H1 (cell line): Measurements from ENCODE around the gene TUBB1. TPM values are rescaled to one million over a fixed set of nuclear protein-coding genes. Genes with fewer than 3 reads are reported as not detected.

Experiments used
- CEBPB ChIP-seq: IDR thresholded peaks from 2 replicates; pipeline ENCODE4 v1.6.1; 2012; ENCODE audit warnings: low read depth, low read length
- E2F6 ChIP-seq: IDR thresholded peaks from 2 replicates; pipeline ENCODE4 v1.6.1; 2012; ENCODE audit warnings: inconsistent platforms
- FOSL1 ChIP-seq: IDR thresholded peaks from 2 replicates; pipeline ENCODE4 v1.6.1; 2011; ENCODE audit warnings: mild to moderate bottlenecking, low read depth, low read length, moderate library complexity; ENCODE audit not compliant: insufficient read depth
- NANOG ChIP-seq: IDR thresholded peaks from 2 replicates; pipeline ENCODE4 v1.6.1; 2011; ENCODE audit warnings: low read length, low read depth, mild to moderate bottlenecking, inconsistent platforms; ENCODE audit not compliant: insufficient read depth, poor library complexity, severe bottlenecking
- POLR2A ChIP-seq, 2 experiments: IDR thresholded peaks; 1 replicate in 1 of 2; 2 replicates in 1 of 2; pipeline ENCODE4 v1.6.1; 2011; ENCODE audit warnings: low read depth in 2 of 2, low read length in 2 of 2, mild to moderate bottlenecking in 2 of 2; ENCODE audit errors: control extremely low read depth in 1 of 2
- SP1 ChIP-seq: IDR thresholded peaks from 2 replicates; pipeline ENCODE4 v1.6.1; 2011; ENCODE audit warnings: low read depth, low read length
- polyA plus RNA-seq, 7 experiments: library from polyadenylated mRNA; depleted of rRNA in 3 of 7; stranded (reverse) in 5 of 7; unstranded in 2 of 7; fragments of >200 nt in 5 of 7; fragments of 200-250 nt in 2 of 7; gene quantifications; 1 replicate in 5 of 7; 2 replicates in 1 of 7; 4 replicates in 1 of 7; pipeline versions ENCODE4 v1.2.1 to v1.2.3, GENCODE V29; 2011 to 2013; ENCODE audit warnings: missing spikeins in 2 of 7, mixed read lengths in 2 of 7
- total RNA-seq: library from RNA; stranded (reverse); fragmentation: NEBNext Ultra II Directional; extraction: Animal tissue kit (Norgen Biotek cat#: 25700); gene quantifications from 2 replicates; pipeline ENCODE4 v1.2.1, GENCODE V29; 2021

TUBB1 gene
- total and polyA plus RNA-seq, 2 of the 8 experiments (the other 6 are each of a cell fraction or from before 2014, with no cell fraction given): not detected

GRCh38 chr20:59000326-59000725, 18.9 kb upstream of the TUBB1 start (continued):
- TF ChIP-seq POLR2A (IDR thresholded peaks at IDR 0.05; ENCODE audit: control extremely low read depth in 1 of 2, low read depth in 2 of 2, low read length in 2 of 2) (no peak), SP1 (no peak), FOSL1 (no peak), NANOG (no peak), E2F6 (no peak), CEBPB (no peak)
